RWPE1 (cell line): Measurements from ENCODE around the gene TOMM22.

Source experiments
- CTCF ChIA-PET: fragments of 350-600 bp; sonication (Branson Sonifier 250); formaldehyde crosslinking; extraction: SDS; loops from one replicate; lab custom pipeline; 2021; lab: Yijun Ruan, JAX
- POLR2A ChIA-PET: fragments of 400-600 bp; formaldehyde crosslinking; extraction: SDS; loops from one replicate; lab custom pipeline; 2020; ENCODE audit warnings: antibody characterized with exemption; ENCODE audit not compliant: low non-redundant PET; lab: Yijun Ruan, JAX
- DNase-seq: peaks from one replicate; pipeline ENCODE4 v3.0.0; 2012; ENCODE audit warnings: low spot score
- H3K27ac ChIP-seq: fragments of 450-650 bp; 2 replicates; pipeline ENCODE4 v1.5.1; 2017
- TF ChIP-seq, protein P1 (sequence below): fragments of 450-650 bp; conservative IDR thresholded peaks from 2 replicates; pipeline ENCODE4 v1.5.1; 2017; ENCODE audit warnings: low read depth, mild to moderate bottlenecking

TOMM22 gene

GRCh38 chr22:38710866-38711265 is 29.1 kb downstream of the TOMM22 start:
- no peak for DNase-seq
- TF ChIP-seq, protein P1, sequence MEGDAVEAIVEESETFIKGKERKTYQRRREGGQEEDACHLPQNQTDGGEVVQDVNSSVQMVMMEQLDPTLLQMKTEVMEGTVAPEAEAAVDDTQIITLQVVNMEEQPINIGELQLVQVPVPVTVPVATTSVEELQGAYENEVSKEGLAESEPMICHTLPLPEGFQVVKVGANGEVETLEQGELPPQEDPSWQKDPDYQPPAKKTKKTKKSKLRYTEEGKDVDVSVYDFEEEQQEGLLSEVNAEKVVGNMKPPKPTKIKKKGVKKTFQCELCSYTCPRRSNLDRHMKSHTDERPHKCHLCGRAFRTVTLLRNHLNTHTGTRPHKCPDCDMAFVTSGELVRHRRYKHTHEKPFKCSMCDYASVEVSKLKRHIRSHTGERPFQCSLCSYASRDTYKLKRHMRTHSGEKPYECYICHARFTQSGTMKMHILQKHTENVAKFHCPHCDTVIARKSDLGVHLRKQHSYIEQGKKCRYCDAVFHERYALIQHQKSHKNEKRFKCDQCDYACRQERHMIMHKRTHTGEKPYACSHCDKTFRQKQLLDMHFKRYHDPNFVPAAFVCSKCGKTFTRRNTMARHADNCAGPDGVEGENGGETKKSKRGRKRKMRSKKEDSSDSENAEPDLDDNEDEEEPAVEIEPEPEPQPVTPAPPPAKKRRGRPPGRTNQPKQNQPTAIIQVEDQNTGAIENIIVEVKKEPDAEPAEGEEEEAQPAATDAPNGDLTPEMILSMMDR, result no peak
- POLR2A ChIA-PET, result no interaction called here
- CTCF ChIA-PET, result interaction anchor here (0.6 kb wide), 1 partner anchor 51 kb away, joined by 3 read pairs; no protein-coding TSS in a partner anchor
- H3K27ac ChIP-seq, result no peak overlapping the region

DNA sequence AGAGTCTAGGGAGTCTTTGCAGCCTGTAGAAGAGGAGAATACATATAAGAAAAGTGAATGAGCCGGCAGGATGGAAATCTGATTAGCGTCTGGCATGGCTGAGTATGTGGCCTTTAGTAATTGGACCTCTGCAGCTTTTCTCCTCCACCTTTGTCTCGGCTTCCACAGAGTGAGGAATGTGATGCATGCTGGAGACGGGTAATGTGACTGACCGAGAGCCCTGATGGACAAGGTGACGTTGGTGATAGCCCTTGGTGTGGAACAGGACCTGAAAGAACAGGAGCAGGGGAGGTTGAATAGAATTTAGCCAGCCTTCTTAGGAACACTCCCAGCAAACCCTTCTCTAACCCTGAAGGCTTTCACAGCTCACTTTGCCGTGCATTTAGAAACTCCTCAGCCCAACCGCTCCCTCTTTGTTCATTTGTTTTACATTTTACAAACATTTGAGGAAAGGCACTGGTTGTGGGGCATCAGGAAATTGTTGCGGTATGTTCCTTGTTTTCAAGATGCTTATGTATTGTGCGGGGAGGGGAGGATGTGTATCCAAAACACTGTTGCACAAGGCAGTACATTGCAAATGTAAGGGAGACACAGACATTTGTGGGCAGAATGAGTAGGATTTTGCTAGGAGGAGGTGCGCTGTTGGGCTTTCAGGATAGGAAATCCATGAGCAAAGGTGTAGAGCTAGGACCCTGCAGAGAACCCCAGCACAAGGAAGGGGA is 30.9 kb downstream of the TOMM22 start:
- no peak overlapping the region for H3K27ac ChIP-seq
- POLR2A ChIA-PET, result no interaction called here
- DNase-seq, result no peak
- TF ChIP-seq, protein P1, result no peak
- CTCF ChIA-PET, result interaction anchor here (0.6 to 0.7 kb wide), 2 partner anchors 294 to 547 kb away, joined by 3 to 4 read pairs; no protein-coding TSS in a partner anchor

DNA sequence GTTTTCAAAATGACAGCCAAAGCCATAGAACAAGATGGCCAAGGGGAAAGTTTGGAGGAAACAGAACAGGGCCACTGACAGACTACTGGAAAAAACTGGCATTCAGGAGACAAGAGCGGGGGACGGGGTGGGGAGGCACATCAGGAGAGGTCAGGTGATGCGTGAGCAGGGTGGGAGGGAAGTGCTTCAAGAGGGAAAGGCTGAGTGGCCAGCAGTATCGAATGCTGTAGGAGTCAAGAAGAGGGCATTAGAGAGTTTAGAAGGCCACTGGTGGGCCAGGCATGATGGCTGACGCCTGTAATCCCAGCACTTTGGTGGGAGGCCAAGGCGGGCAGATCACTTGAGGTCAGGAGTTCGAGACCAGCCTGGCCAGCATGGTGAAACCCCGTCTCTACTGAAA is 32.2 kb downstream of the TOMM22 start:
- no peak for DNase-seq
- ChIA-PET POLR2A (no interaction called here), CTCF (no interaction called here)
- TF ChIP-seq, protein P1, result no peak
- no peak overlapping the region; the same call in 1 of the 2 replicates for H3K27ac ChIP-seq

DNA sequence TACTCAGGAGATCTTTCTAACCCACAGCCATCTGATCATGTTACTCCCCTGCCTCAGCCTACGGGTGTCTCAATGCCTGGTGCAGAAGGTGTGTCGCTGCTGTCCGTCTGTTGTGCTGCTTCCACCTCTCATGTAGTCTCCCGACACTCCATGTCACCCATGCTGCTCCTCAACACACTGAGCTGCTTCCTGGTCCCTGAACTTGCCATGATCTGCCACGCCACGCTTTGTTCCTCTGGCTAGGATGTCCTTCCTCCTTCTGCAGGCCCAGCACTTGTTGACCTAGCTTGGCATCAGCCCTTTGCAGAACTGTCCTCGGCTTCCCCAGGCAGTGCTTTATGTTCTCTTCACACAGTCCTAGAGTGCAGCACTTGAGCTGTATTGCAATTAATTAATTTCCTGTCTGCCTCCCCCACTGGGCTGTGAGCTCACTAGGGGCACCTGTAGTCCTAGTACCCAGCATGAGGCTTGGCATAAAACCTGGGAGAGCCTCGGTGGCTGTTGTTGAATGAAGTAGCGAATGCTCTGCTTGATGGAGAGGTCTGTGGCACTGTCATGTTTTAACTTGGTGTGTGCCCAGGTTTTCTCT is 33.5 kb downstream of the TOMM22 start:
- H3K27ac ChIP-seq, result peak overlapping the region; percentile 76
- ChIA-PET CTCF (interaction anchor here (0.7 kb wide), 1 partner anchor 11 kb away, joined by 4 read pairs; no protein-coding TSS in a partner anchor), POLR2A (no interaction called here)
- DNase-seq, result no peak
- TF ChIP-seq, protein P1, result no peak

DNA sequence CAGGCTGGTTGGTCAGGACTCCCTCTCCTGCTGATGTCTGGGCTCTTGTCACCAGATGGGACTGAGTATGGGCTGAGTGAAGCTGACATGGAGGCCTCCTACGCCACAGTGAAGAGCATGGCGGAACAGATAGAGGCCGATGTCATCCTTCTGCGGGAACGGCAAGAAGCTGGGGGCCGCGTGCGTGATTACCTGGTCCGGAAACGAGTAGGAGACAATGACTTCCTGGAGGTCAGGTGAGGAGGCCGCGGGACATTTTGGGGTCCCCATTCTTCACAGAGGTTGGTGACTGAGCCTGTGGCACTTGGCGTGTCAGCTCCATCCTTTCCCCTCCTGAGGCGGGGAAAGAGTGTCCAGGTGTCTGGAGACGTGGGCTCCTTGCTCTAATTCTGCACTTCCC is 34.1 kb downstream of the TOMM22 start:
- no peak for DNase-seq
- TF ChIP-seq, protein P1, result no peak
- POLR2A ChIA-PET, result no interaction called here
- peak overlapping the region; percentile 76 for H3K27ac ChIP-seq
- CTCF ChIA-PET, result interaction anchor here (0.7 kb wide), 1 partner anchor 10 kb away, joined by 4 read pairs; no protein-coding TSS in a partner anchor

GRCh38 chr22:38716271-38716670 is 34.5 kb downstream of the TOMM22 start:
- no peak for DNase-seq
- ChIA-PET POLR2A (no interaction called here), CTCF (no interaction called here)
- peak overlapping the region; percentile 76 for H3K27ac ChIP-seq
- TF ChIP-seq, protein P1, result no peak
